IMR-90 (cell line): ENCODE results near the gene CCDC182. TPM values are rescaled to one million over a fixed set of nuclear protein-coding genes. Genes with fewer than 3 reads are reported as not detected.

Source experiments
- ATAC-seq: fragments of 200-7000 bp; cut with Tn5 transposase; 2 replicates; pipeline ENCODE4 v1.9.1; 2020; ENCODE audit warnings: low read depth, mild to moderate bottlenecking, moderate library complexity
- BruUV-seq: library from RNA; stranded (reverse); fragments of 400-500 nt; replicated peaks from 2 replicates; lab custom pipeline; 2021; lab: Mats Ljungman, UMichigan
- CTCF ChIA-PET: fragments of 300-600 bp; formaldehyde crosslinking; extraction: SDS; loops from one replicate; lab custom pipeline; 2021; ENCODE audit warnings: antibody characterized with exemption; lab: Yijun Ruan, JAX
- POLR2A ChIA-PET: fragments of 300-600 bp; sonication (Branson Sonifier 250); formaldehyde crosslinking; loops from one replicate; lab custom pipeline; 2022; ENCODE audit warnings: antibody characterized with exemption; ENCODE audit not compliant: unreplicated experiment; lab: Charles Lee
- DNase-seq: peaks from one replicate; pipeline ENCODE4 v3.0.0; 2013
- H2AFZ ChIP-seq: replicated peaks from 2 replicates; pipeline ENCODE3; 2013; ENCODE audit warnings: low read length, mild to moderate bottlenecking; ENCODE audit not compliant: poor library complexity
- H2AK5ac ChIP-seq: 2 replicates; pipeline ENCODE4 v1.6.1; 2013; ENCODE audit warnings: low read depth, low read length, inconsistent platforms
- H2AK9ac ChIP-seq: replicated peaks from 2 replicates; pipeline ENCODE3; 2013; ENCODE audit warnings: mild to moderate bottlenecking, low read depth, low read length, moderate library complexity; ENCODE audit not compliant: poor library complexity
- H2BK120ac ChIP-seq: 2 replicates; pipeline ENCODE4 v1.6.1; 2013; ENCODE audit warnings: low read depth, low read length, inconsistent platforms
- H2BK15ac ChIP-seq: 3 replicates; pipeline ENCODE4 v1.6.1; 2013; ENCODE audit warnings: low read depth, low read length, inconsistent platforms
- H2BK20ac ChIP-seq: 2 replicates; pipeline ENCODE4 v1.6.1; 2013; ENCODE audit warnings: low read depth, mild to moderate bottlenecking, inconsistent platforms, low read length, moderate library complexity
- H2BK5ac ChIP-seq: 2 replicates; pipeline ENCODE4 v1.6.1; 2013; ENCODE audit warnings: mild to moderate bottlenecking, low read depth, low read length, inconsistent platforms; ENCODE audit not compliant: poor library complexity, severe bottlenecking
- H3K14ac ChIP-seq: replicated peaks from 2 replicates; pipeline ENCODE4 v1.6.1; 2013; ENCODE audit warnings: low read depth, low read length, inconsistent platforms
- H3K18ac ChIP-seq: 2 replicates; pipeline ENCODE4 v1.6.1; 2013; ENCODE audit warnings: low read depth, low read length, control low read depth
- H3K23ac ChIP-seq: 2 replicates; pipeline ENCODE4 v1.6.1; 2013; ENCODE audit warnings: low read depth, low read length, inconsistent platforms
- H3K27ac ChIP-seq: 2 replicates; pipeline ENCODE4 v1.5.1; 2013; ENCODE audit warnings: mild to moderate bottlenecking, control low read depth, low read length; ENCODE audit not compliant: insufficient read depth
- H3K27me3 ChIP-seq: 2 replicates; pipeline ENCODE4 v1.6.1; 2013; ENCODE audit warnings: low read length; ENCODE audit not compliant: control insufficient read depth, insufficient read depth
- H3K36me3 ChIP-seq: 2 replicates; pipeline ENCODE4 v1.6.1; 2013; ENCODE audit warnings: low read length, mixed read lengths; ENCODE audit not compliant: control insufficient read depth, insufficient read depth
- H3K4ac ChIP-seq: 2 replicates; pipeline ENCODE4 v1.6.1; 2013; ENCODE audit warnings: low read depth, low read length, inconsistent platforms
- H3K4me1 ChIP-seq: 2 replicates; pipeline ENCODE4 v1.6.1; 2013; ENCODE audit warnings: low read length, mixed read lengths; ENCODE audit not compliant: control insufficient read depth, insufficient read depth
- H3K4me2 ChIP-seq: 2 replicates; pipeline ENCODE4 v1.6.1; 2013; ENCODE audit warnings: low read depth, mild to moderate bottlenecking, control low read depth, low read length, moderate library complexity
- H3K4me3 ChIP-seq: 2 replicates; pipeline ENCODE4 v1.5.1; 2013; ENCODE audit warnings: low read depth, mild to moderate bottlenecking, control low read depth, low read length, moderate library complexity; ENCODE audit not compliant: insufficient read depth
- H3K56ac ChIP-seq: 2 replicates; pipeline ENCODE4 v1.6.1; 2013; ENCODE audit warnings: low read length, inconsistent platforms; ENCODE audit not compliant: insufficient read depth; ENCODE audit errors: extremely low read depth
- H3K79me1 ChIP-seq, 2 experiments: 2 replicates each; pipeline ENCODE4 v1.6.1; 2013; ENCODE audit warnings: low read length in 2 of 2, inconsistent platforms in 1 of 2, low read depth in 1 of 2
- H3K9ac ChIP-seq: 2 replicates; pipeline ENCODE4 v1.6.1; 2013; ENCODE audit warnings: low read depth, low read length, control low read depth
- H3K9me1 ChIP-seq: 2 replicates; pipeline ENCODE4 v1.6.1; 2013; ENCODE audit warnings: low read length, inconsistent platforms; ENCODE audit not compliant: insufficient read depth
- H3K9me3 ChIP-seq: 2 replicates; pipeline ENCODE4 v1.6.1; 2013; ENCODE audit warnings: low read length; ENCODE audit not compliant: control insufficient read depth, insufficient read depth
- H4K20me1 ChIP-seq: 2 replicates; pipeline ENCODE4 v1.6.1; 2013; ENCODE audit warnings: low read length, inconsistent platforms; ENCODE audit not compliant: insufficient read depth
- H4K5ac ChIP-seq: 2 replicates; pipeline ENCODE4 v1.6.1; 2013; ENCODE audit warnings: mild to moderate bottlenecking, low read depth, low read length, control low read depth
- H4K8ac ChIP-seq, 2 experiments: 2 replicates each; pipeline ENCODE4 v1.6.1; 2013; ENCODE audit warnings: low read depth in 2 of 2, low read length in 2 of 2, control low read depth in 1 of 2, inconsistent platforms in 1 of 2
- H4K91ac ChIP-seq: 2 replicates; pipeline ENCODE4 v1.6.1; 2013; ENCODE audit warnings: low read depth, low read length, inconsistent platforms; ENCODE audit not compliant: insufficient read depth
- BHLHE40 ChIP-seq: fragments of 150-350 bp; IDR thresholded peaks from 2 replicates; pipeline ENCODE4 v1.6.1; 2016; ENCODE audit warnings: mild to moderate bottlenecking, low read depth, low read length
- CEBPB ChIP-seq: IDR thresholded peaks from 2 replicates; pipeline ENCODE4 v1.6.1; 2012; ENCODE audit warnings: low read depth, low read length, improper control_type of control experiment
- CHD1 ChIP-seq: IDR thresholded peaks from 2 replicates; pipeline ENCODE4 v1.6.1; 2012; ENCODE audit warnings: low read depth, low read length, improper control_type of control experiment
- ELK1 ChIP-seq: fragments of 150-350 bp; IDR thresholded peaks from 2 replicates; pipeline ENCODE4 v1.6.1; 2016; ENCODE audit warnings: low read depth, mild to moderate bottlenecking, low read length, moderate library complexity, borderline replicate concordance
- FOS ChIP-seq: fragments of 150-350 bp; IDR thresholded peaks from 2 replicates; pipeline ENCODE4 v1.6.1; 2016; ENCODE audit warnings: low read depth, low read length
- MAFK ChIP-seq: IDR thresholded peaks from 2 replicates; pipeline ENCODE4 v1.6.1; 2012; ENCODE audit warnings: low read depth, low read length, improper control_type of control experiment
- MAZ ChIP-seq: IDR thresholded peaks from 2 replicates; pipeline ENCODE4 v1.6.1; 2012; ENCODE audit warnings: low read depth, mild to moderate bottlenecking, low read length, improper control_type of control experiment, moderate library complexity, borderline replicate concordance
- MXI1 ChIP-seq: IDR thresholded peaks from 2 replicates; pipeline ENCODE4 v1.6.1; 2012; ENCODE audit warnings: low read depth, mild to moderate bottlenecking, low read length, moderate library complexity, borderline replicate concordance
- NFE2L2 ChIP-seq: fragments of 150-350 bp; IDR thresholded peaks from 2 replicates; pipeline ENCODE4 v1.6.1; 2016; ENCODE audit warnings: low read depth, mild to moderate bottlenecking, low read length
- POLR2A ChIP-seq: IDR thresholded peaks from 2 replicates; pipeline ENCODE4 v1.6.1; 2012; ENCODE audit warnings: mild to moderate bottlenecking, low read depth, low read length
- RAD21 ChIP-seq: IDR thresholded peaks from 2 replicates; pipeline ENCODE4 v1.6.1; 2012; ENCODE audit warnings: low read length, improper control_type of control experiment
- RCOR1 ChIP-seq: IDR thresholded peaks from 2 replicates; pipeline ENCODE4 v1.6.1; 2012; ENCODE audit warnings: mild to moderate bottlenecking, low read length, improper control_type of control experiment; ENCODE audit not compliant: insufficient replicate concordance
- RFX5 ChIP-seq: IDR thresholded peaks from 2 replicates; pipeline ENCODE4 v1.8.0; 2012; ENCODE audit warnings: low read depth, mild to moderate bottlenecking, low read length, moderate library complexity
- SMC3 ChIP-seq: fragments of 150-350 bp; IDR thresholded peaks from 2 replicates; pipeline ENCODE4 v1.6.1; 2016; ENCODE audit warnings: low read depth, mild to moderate bottlenecking, antibody characterized with exemption, low read length, moderate library complexity
- WGBS, 2 experiments: methylation state at CpG; one replicate each; pipeline versions ENCODE4 v1.1.5 to v1.1.7; 2013; ENCODE audit warnings: missing lambda C conversion rate in 2 of 2; ENCODE audit not compliant: insufficient read length in 1 of 2; ENCODE audit errors: extremely low coverage in 2 of 2; 5-methylcytosine and 5-hydroxymethylcytosine counted together
- dilution Hi-C: fragments of 300-500 bp; cut with HindIII; formaldehyde crosslinking; loops from one replicate; pipeline ENCODE4 v1.14.3; 2018; ENCODE audit warnings: low sequenced_read_pairs; ENCODE audit not compliant: unreplicated experiment
- in situ Hi-C: fragments of 300-500 bp; cut with MboI; formaldehyde crosslinking; loops from 3 replicates; pipeline ENCODE4 v1.14.3; 2019; ENCODE audit warnings: low sequenced_read_pairs, inconsistent platforms, mixed read lengths
- intact Hi-C: fragments of 100-400 bp; cut with micrococcal nuclease; formaldehyde crosslinking; loops from 2 replicates; pipeline ENCODE4 v1.10.0; 2022
- polyA plus RNA-seq, 3 experiments: library from polyadenylated mRNA; depleted of rRNA; stranded (reverse); fragments of >200 nt; gene quantifications; 2 replicates each; pipeline ENCODE4 v1.2.3, GENCODE V29; 2012; ENCODE audit warnings: low replicate concordance in 1 of 3
- total RNA-seq: library from RNA; depleted of rRNA; stranded (reverse); fragments of >200 nt; gene quantifications from 2 replicates; pipeline ENCODE4 v1.2.3, GENCODE V29; 2012
- TF ChIP-seq, protein P1 (sequence below): conservative IDR thresholded peaks from 2 replicates; pipeline ENCODE4 v1.5.1; 2012; ENCODE audit warnings: mild to moderate bottlenecking, low read depth, low read length, improper control_type of control experiment
- TF ChIP-seq, protein P2 (sequence below): fragments of 150-350 bp; IDR thresholded peaks from 2 replicates; pipeline ENCODE4 v1.6.1; 2017; ENCODE audit warnings: mild to moderate bottlenecking, antibody characterized with exemption, low read length, low read depth

CCDC182 gene
- total and polyA plus RNA-seq, 2 of the 4 experiments (the other 2 are of a cell fraction): not detected

- no peak overlapping the region for H2AFZ ChIP-seq
- no peak overlapping the region for H4K8ac ChIP-seq
- H3K56ac ChIP-seq: no peak overlapping the region
- DNase-seq: no peak
- H4K20me1 ChIP-seq: no peaks in the 10 kb centered on the region
- no peaks in the 10 kb centered on the region for H3K79me1 ChIP-seq
- H2BK120ac ChIP-seq: no peak overlapping the region
- no peak overlapping the region for H3K4me3 ChIP-seq
- H2BK20ac ChIP-seq: no peak overlapping the region
- H3K18ac ChIP-seq: no peak overlapping the region
- no peak overlapping the region for H3K4me2 ChIP-seq
- no peak overlapping the region for H3K27ac ChIP-seq
- H3K4me1 ChIP-seq: no peaks in the 10 kb centered on the region
- no TSS peak for BruUV-seq
- no peak overlapping the region for H4K5ac ChIP-seq
- H3K9me3 ChIP-seq: no peaks in the 10 kb centered on the region
- no peak overlapping the region for H3K14ac ChIP-seq
- no CpG with 5 or more reads among the region's 8 CpGs for WGBS, 2 experiments
- no peak overlapping the region for H2BK5ac ChIP-seq
- dilution Hi-C loops: no loop called here
- TF ChIP-seq NFE2L2: no peak
- TF ChIP-seq CEBPB: no peak
- TF ChIP-seq RFX5: no peak
- TF ChIP-seq, protein P1, sequence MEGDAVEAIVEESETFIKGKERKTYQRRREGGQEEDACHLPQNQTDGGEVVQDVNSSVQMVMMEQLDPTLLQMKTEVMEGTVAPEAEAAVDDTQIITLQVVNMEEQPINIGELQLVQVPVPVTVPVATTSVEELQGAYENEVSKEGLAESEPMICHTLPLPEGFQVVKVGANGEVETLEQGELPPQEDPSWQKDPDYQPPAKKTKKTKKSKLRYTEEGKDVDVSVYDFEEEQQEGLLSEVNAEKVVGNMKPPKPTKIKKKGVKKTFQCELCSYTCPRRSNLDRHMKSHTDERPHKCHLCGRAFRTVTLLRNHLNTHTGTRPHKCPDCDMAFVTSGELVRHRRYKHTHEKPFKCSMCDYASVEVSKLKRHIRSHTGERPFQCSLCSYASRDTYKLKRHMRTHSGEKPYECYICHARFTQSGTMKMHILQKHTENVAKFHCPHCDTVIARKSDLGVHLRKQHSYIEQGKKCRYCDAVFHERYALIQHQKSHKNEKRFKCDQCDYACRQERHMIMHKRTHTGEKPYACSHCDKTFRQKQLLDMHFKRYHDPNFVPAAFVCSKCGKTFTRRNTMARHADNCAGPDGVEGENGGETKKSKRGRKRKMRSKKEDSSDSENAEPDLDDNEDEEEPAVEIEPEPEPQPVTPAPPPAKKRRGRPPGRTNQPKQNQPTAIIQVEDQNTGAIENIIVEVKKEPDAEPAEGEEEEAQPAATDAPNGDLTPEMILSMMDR: no peak
- TF ChIP-seq MAZ: no peak
- no peak for TF ChIP-seq FOS
- no peak for TF ChIP-seq MXI1
- TF ChIP-seq BHLHE40: no peak
- TF ChIP-seq RCOR1: no peak
- TF ChIP-seq ELK1: no peak
- no peak for TF ChIP-seq RAD21
- TF ChIP-seq, protein P2, sequence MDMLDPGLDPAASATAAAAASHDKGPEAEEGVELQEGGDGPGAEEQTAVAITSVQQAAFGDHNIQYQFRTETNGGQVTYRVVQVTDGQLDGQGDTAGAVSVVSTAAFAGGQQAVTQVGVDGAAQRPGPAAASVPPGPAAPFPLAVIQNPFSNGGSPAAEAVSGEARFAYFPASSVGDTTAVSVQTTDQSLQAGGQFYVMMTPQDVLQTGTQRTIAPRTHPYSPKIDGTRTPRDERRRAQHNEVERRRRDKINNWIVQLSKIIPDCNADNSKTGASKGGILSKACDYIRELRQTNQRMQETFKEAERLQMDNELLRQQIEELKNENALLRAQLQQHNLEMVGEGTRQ: no peak
- no peak for TF ChIP-seq MAFK
- TF ChIP-seq POLR2A: no peak
- TF ChIP-seq SMC3: no peak
- TF ChIP-seq CHD1: no peak
- no peak overlapping the region for H3K9ac ChIP-seq
- in situ Hi-C loops: no loop called here
- H3K4ac ChIP-seq: no peak overlapping the region
- CTCF ChIA-PET: no interaction called here
- POLR2A ChIA-PET: no interaction called here
- no peak overlapping the region for H2AK9ac ChIP-seq
- no peak overlapping the region for H2AK5ac ChIP-seq
- H3K9me1 ChIP-seq: no peaks in the 10 kb centered on the region
- H4K91ac ChIP-seq: no peak overlapping the region
- H3K27me3 ChIP-seq: peaks cover 29% of the 10 kb centered on the region
- intact Hi-C loops: no loop called here
- H2BK15ac ChIP-seq: no peak overlapping the region
- no peaks in the 10 kb centered on the region for H3K36me3 ChIP-seq
- no peak overlapping the region for H3K23ac ChIP-seq
- ATAC-seq: no peak
Measured at GRCh38 chr17:57750895-57751294, 5.8 kb upstream of the CCDC182 start.
